GM04504 (cell line): ENCODE data around the gene KHNYN.

Experiments
- DNase-seq: peaks from one replicate; pipeline ENCODE4 v3.0.0-alpha.2; 2012; ENCODE audit warnings: low read depth

The KHNYN gene

GRCh38 chr14:24401810-24402702 lies 27.7 kb upstream of the KHNYN start:
- no peak for DNase-seq

GRCh38 chr14:24403294-24403998 lies 26.3 kb upstream of the KHNYN start:
- no peak for DNase-seq

GRCh38 chr14:24404814-24405213 lies 24.9 kb upstream of the KHNYN start:
- DNase-seq: no peak

GRCh38 chr14:24406416-24406815 lies 23.3 kb upstream of the KHNYN start:
- DNase-seq: no peak

GRCh38 chr14:24407608-24408325 lies 22.0 kb upstream of the KHNYN start:
- DNase-seq: no peak

GRCh38 chr14:24408764-24409163 lies 21.0 kb upstream of the KHNYN start:
- no peak for DNase-seq

GRCh38 chr14:24409192-24409591 lies 20.6 kb upstream of the KHNYN start:
- no peak for DNase-seq

- DNase-seq: no peak
Observed at GRCh38 chr14:24409956-24410355, 19.8 kb upstream of the KHNYN start.

- no peak for DNase-seq
Observed at GRCh38 chr14:24411443-24412389, 18.0 kb upstream of the KHNYN start.

GRCh38 chr14:24414077-24414476 lies 15.7 kb upstream of the KHNYN start:
- DNase-seq: no peak

- no peak for DNase-seq
Observed at GRCh38 chr14:24414732-24415420, 14.9 kb upstream of the KHNYN start.

- no peak for DNase-seq
Observed at GRCh38 chr14:24415421-24416253, 14.1 kb upstream of the KHNYN start.

GRCh38 chr14:24416254-24416931 lies 13.4 kb upstream of the KHNYN start:
- no peak for DNase-seq

GRCh38 chr14:24416932-24417619 lies 12.7 kb upstream of the KHNYN start:
- DNase-seq: no peak

- DNase-seq: no peak
Observed at GRCh38 chr14:24417832-24418491, 11.8 kb upstream of the KHNYN start.

GRCh38 chr14:24418492-24418873 lies 11.3 kb upstream of the KHNYN start:
- DNase-seq: no peak

- no peak for DNase-seq
Observed at GRCh38 chr14:24422261-24422660, 7.5 kb upstream of the KHNYN start.
